NCI-H2171 treated with DMSO at 0.1 percent for 48 hours (cell line): Measurements from ENCODE around the gene ZFAND3.
"Not testable (repeated sequence)": the region's sequence is repeated elsewhere in the genome, so short reads cannot be mapped to it uniquely, and the experiment has no call there.

Source experiments
- DNase-seq: peaks from one replicate; lab custom pipeline; 2025; lab: John Stamatoyannopoulos, UW

ZFAND3 gene

DNA sequence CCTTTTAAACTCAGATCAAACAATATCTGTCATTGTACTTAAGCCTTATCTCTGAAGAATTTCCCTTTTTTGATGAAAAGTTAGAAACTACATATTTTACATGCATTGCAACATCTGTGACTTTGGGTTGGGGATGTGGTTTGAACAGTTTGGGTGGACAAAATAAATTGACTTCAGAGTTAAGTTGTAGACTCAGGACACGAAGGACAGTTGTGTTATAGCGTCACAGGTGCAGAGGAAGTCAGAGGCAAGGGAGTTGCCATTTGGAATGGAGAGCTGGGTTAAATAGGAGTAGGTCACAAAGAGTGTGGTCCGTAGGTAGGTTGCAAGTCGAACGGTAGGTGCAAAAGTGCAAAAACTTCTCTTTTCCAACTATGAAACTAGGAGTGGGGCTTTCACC is 46.0 kb downstream of the ZFAND3 start:
- DNase-seq: no peak

DNA sequence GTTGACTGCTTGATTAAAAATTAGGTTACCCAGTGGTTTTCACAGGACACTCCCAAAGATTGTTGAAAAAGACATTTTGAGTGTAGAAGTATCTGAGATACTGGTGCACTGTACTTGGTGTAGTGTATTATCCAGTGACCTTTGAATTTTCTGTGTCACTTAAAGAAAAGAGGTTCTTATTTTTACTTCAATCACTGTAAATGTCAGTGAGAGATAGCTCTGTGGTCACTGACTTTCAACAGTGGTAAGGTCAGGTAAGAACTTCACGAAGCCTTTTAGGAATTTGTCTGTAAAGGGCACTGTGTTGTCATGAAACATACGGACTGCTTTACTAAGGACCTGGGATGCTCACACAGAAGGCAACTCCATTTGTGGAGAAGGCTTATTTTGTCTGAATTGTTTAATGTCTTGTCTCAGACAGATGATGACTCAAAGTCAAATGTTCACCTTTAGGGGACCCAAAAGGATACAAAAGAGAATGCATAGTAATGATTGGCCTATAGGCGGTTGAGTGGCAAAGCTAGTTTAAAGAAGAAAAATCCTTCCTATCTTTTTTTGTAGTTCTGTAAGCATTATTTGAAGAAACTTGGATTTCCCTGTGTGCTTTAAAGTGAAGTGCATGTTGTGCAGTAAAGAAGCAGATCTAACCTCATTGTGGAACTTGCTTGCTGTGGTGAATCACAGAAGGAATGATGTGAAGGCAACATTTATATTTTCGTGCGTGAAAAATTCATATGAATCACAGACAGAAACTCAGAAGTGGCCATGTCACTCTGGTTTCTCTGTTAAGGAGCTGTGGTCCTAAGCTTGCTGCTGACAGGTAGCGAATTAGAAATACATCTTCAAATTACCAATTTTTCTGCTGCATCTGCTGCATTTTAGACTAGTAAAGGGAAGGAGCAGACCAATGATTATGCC is 47.3 kb downstream of the ZFAND3 start:
- DNase-seq: no peak

DNA sequence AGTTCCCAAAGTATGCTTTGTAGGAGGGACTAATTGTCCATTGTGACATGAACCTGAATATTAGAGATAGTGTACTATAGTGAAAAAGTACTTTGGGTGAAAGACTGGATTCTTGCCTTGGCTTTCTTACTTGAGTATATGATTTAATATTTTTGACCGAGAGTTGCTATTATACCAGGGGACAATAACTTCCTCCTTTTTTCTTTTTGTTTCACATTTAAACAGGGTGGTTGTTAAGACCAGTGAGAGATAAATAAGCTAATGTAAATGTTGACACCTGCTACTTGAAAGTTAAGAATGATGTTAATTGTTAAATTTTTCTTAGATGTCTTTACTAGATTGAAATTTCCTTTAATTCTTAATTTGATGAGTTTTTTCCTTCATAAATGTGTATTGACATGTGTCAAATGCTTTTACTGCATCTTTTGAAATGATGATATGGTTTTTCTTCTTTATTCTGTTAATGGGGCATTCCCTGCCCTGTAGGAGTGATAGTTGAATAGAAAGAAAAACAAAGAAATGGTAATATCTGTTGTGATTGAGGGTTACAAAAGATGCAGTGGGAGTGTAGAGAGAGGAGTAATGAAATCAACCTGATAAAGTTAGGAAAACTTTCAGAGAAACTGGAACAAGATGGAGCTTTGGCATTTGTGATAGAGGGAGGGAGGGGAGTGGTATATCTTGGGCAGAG is 48.4 kb downstream of the ZFAND3 start:
- no peak for DNase-seq

- DNase-seq: no peak
These were observed 48.9 kb downstream of the ZFAND3 start for GRCh38 chr6:37868447-37868825.

GRCh38 chr6:37871616-37872372 is 52.3 kb downstream of the ZFAND3 start:
- DNase-seq: no peak

GRCh38 chr6:37872373-37872745 is 52.8 kb downstream of the ZFAND3 start:
- DNase-seq: no peak

DNA sequence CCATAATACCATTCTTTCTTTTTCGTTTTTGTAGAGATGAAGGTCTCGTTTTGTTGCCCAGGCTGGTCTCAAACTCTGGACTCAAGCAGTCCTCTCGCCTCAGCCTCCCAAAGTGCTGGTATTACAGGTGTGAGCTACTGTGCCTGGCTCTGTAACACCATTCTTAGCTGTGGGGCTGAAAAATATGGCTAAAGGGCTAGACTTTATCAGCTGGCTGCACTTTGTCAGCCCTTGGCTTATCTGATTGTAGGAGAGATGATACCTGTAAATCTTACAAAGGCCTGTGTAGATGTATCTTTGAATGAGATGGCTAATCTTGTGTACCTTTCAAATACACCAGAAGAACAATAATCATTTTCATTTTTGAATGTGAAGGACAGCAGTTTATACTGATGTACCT is 55.2 kb downstream of the ZFAND3 start:
- no peak for DNase-seq

DNA sequence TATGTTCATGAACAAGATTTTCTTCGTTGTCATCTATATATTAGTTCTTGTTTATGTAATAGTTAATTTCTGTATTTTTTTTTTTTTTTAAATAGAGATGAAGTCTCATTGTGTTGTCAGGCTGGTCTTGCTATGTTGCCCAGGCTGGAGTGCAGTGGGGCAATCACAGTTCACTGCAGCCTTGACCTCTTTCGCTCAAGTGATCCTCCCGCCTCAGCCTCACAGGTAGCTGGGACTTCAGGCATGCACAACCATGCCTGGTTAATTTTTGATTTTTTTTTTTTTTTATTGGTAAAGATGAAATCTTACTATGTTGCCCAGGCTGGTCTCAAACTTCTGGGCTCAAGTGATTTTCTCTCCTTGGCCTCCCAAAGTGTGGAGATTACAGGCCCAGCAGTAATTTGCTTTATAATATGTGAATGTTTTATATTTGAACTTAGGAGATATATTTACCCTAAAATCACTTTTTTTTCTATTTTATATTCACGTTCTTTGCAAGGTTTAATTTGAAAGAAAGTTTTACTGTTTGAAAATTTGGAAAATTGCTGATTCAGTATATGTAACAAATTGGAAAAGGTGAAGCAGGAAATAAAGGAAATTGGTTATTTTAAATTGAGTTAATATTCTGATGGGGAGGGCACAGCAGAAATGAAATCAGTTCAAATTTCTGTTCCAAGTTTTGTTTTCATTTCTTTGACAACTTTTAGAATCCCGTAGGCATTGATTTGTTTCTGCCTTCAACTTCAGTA is 56.2 kb downstream of the ZFAND3 start:
- no peak for DNase-seq

DNA sequence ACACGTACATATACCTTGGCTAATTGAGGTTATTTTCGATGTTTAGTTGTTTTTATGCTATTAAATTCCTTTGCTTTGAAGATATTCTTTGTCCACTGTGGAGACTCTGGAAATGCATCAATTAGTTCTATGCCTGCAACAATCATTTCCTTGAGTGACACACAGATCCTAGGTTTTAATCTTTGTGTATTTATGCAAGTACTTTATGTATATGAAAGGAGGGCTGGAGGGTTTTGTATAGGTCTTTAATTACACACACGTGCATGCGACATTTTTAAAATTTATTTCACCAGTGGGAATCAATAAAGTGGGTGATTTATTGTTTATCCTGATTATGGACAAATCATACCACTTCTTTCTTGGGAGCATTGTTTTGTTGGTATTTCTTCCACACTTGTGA is 57.3 kb downstream of the ZFAND3 start:
- no peak for DNase-seq

DNA sequence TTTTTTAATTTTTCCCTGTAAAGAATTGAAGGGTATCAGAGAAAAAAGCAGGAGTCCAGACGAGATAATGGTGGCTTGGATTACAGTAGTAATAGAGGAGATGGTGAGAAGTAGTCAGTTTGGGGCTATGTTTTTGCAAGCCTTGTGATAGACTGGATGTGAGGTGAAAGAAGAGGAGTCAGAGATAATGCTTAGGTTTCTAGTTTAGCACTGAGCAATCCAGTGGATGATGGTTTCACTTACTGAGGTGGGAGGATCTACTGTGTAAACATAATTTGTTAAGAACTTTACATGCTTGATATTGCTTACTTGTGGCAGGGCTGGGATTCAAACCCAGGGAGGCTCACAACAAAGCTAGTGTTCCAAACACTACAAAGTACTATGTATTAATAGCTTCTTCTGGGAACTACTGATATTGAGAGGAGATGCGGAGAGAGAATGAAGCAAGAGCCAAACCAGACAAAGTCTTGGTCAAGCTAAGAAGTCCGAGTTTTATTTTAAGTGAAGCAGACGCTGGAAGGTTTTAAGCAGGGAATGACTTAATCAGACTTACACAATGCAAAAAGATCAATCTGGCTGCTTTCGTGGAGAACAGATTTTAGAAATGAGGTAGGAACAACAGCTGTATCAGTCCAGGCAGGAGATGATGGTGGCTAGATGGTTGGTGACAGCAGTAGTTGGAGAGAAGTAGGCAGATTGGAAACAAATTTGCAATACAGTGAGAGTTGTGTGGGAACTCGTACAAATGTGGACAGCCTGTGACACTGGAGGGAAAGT is 58.0 kb downstream of the ZFAND3 start:
- DNase-seq: no peak

- no peak for DNase-seq
These were observed 58.7 kb downstream of the ZFAND3 start for GRCh38 chr6:37878150-37878710.

DNA sequence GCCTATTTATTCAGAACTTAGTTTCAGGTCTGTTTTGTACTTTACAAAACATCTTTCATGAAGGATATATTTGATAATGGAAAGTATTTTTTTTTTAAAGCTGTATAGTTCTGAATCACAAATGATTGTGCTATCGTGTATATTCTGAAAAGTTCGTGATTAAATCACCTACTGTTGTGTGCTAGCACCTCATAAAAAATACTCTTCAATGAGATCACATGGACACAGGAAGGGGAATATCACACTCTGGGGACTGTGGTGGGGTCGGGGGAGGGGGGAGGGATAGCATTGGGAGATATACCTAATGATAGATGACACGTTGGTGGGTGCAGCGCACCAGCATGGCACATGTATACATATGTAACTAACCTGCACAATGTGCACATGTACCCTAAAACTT is 61.1 kb downstream of the ZFAND3 start:
- DNase-seq: not testable (repeated sequence)

DNA sequence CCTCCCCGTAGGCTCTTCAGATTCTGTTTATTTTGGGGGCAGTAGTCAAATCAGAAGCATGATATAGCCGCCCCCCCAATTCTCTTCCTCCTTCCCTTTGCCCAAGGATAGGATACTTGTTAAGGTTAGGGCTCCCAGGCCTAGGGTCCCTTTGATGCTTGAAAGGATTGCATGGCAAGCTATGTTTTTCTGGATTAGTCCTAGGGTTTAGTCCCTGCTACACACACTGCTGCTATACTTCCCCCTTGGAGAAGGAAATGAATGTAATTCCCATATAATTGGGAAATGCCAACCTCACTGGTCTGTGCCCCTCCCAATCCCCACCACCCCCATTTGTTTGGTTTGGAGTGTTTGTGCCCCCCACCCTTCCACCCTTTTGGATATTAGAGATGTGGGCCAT is 62.8 kb downstream of the ZFAND3 start:
- DNase-seq: no peak

DNA sequence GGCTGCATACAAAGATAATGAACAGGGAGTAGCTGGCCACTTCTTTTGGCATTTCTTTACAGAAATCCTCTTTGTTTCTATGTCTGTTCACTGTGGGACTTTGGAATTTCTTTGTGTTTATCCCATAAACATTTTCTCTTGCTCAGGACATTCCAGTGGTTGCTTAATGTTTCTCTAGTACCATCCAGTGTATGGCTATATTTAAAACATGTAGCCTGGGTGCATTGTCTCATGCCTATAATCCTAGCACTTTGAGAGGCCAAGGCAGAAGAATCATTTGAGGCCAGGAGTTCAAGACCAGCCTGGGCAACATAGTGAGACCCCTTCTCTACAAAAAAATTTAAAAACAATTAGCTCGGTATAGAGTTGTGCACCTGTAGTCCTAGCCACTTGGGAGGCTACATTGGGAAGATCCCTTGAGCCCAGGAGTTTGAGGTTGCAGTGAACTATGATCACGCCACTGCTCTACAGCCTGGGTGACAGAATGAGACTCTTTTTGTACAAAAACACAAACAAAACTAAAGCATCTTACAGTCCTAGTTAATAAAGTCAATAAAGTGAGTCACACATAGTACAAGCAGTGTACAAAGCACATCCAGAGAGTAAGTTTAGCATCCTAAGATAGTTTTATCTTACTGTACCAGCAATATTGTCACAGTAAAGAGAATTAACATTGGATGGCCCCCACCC is 63.3 kb downstream of the ZFAND3 start:
- no peak for DNase-seq

DNA sequence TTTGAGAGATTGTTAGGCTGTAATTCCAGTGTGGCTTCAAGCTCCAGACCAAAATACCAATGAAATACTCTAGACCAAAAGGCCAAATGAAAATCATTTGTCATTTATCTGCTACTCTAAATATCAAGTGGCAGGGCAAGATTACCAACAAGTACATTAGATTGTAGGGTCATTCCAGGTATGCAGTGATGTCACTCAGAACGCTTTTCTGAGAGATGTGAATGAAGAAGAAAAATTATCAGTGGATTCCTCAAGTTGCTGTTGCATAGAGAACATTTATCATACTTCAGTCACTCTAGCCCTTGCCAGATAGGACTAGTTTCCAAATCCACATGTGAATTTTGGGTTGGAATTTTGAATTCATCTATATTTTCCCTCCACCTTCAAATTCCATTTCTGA is 65.0 kb downstream of the ZFAND3 start:
- no peak for DNase-seq

DNA sequence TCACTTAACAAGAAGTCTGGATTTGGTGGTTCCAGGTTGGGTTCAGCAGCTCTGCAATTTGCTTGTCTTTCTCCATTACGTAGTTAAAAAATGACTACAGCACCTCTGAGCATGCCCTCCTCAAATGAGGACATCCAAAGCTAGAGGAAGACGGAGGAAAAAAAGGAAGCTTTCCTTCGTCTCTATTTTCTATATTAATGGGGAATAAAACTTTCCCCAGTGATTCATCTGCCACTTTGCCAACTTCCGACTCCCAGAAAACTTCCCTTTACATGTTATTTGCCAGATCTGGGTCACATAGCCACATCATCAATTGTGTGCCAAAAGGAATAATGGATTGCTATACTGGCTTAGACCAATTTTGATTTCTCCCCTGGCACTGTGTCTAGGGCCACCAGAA is 69.5 kb downstream of the ZFAND3 start:
- no peak for DNase-seq

DNA sequence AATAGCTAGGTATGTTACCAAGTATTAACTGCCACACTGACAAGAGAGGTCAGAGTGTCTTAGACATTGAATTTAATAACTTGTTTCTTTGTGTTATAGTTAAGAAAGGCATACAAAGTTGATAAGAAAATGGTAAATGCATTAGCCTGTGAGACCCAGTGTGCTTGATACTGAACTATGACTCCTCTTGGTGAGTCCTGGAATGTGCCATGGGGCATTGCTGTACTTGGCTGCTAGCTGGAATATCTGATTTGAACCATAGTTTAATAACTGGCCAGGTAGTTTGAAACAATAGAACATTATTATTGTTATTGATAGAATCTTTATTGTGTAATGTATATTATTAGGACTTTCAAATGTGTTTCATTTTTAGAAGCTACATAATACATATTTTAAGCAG is 70.0 kb downstream of the ZFAND3 start:
- no peak for DNase-seq

DNA sequence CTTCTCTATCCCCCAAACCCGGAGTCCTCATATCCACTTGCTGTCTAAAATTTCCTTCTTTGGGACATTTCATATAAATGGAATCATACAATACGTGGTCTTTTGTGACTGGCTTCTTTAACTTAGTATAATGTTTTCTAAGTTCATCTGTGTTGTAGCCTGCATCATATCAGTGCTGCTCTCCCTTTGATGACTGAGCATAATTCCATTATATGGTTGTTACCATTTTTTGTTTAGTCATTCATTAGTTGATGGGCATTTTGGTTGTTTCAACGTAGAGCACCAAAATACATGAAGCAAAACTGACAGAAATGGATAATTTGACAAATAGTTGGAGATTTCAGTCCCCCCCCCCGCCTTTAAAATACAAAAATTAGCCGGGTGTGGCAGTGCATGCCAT is 71.5 kb downstream of the ZFAND3 start:
- no peak for DNase-seq

DNA sequence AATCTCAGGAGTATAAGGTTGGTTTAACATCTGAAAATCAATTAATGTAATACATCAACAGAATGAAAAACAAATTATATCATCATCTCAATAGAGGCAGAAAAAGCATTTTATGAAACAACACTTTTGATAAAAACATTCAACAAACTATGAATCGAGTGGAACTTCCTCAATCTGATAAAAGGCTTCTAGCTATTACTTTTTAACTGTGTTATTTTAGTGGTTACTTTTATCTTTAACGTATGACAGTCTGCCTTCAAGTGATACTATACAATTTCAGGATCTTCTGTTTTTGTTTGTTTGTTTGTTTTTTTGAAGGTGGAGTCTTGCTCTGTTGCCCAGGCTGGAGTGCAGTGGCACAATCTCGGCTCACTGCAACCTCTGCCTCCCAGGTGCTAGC is 73.7 kb downstream of the ZFAND3 start:
- no peak for DNase-seq

- not testable (repeated sequence) for DNase-seq
These were observed 74.2 kb downstream of the ZFAND3 start for GRCh38 chr6:37893734-37894133.
